Measurements from ENCODE around the gene UPK2.

DNA sequence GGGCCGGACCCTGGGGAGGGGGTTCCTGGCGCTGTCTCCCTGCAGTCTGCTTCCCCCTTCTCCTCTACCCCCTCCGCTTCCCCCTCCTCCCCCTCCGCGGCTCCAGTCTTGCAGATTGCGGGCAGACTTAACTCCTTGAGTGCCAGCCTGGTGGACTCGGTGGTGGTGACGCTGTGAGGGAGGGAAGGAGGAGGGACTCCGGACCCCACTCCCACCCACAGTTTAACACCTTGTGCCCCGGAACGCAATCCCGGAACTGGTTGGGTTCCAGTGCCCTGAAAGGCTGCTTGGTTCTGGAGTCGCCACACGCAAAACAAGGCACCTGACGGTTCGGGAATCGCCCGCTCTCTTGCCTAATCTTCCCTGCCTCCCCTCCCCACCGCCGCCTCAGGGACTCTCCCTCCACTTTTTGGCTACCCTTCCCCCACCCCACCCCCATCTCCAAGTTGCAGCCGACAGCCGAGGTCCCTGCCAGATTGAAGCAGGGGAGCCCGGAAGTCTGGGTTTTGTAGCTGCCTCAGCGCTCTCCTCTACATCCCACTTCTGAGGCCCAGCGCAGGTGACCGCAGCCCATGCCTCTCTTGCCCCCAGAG is 26.5 kb upstream of the UPK2 start:
- TF ChIP-seq POLR2AphosphoS5 (IDR thresholded peaks at IDR 0.05; ENCODE audit: borderline replicate concordance, low read depth, low read length), result peak; percentile 34; the same call in 1 of the 2 replicates
- no peak for TF ChIP-seq EZH2 (IDR thresholded peaks at IDR 0.05)
